Activated naive CD4-positive, alpha-beta T cell (primary cell): Measurements from ENCODE around the gene ICAM4.
A peak's percentile ranks its signal among the peaks of the same experiment; 100 is the strongest.

Experiments used
- DNase-seq, 4 experiments: peaks; one replicate each; lab custom pipeline; 2025; lab: John Stamatoyannopoulos, UW

ICAM4 gene

DNA sequence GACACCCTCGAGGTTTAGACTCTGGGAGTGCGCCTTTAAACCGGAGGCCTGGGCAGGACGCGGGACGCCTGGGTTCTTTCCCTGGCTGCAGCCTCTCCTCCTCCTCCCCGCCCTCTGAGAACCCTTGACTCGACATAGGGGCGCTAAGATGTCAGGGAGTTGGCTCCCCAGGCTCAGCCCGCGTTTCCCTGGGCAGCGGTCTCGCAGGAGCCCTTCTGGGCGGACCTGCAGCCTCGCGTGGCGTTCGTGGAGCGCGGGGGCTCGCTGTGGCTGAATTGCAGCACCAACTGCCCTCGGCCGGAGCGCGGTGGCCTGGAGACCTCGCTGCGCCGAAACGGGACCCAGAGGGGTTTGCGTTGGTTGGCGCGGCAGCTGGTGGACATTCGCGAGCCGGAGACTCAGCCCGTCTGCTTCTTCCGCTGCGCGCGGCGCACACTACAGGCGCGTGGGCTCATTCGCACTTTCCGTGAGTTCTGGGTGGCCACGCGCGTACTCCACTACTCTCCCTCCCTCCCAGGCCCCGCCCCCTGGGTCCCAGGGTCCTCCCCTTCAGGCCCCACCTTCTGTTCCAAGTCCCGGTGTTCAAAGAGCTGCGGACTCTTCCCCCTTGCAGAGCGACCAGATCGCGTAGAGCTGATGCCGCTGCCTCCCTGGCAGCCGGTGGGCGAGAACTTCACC lies 4.3 kb downstream of the ICAM4 start:
- peak in 2 of 4 experiments; percentile 12 to 28 for DNase-seq

DNA sequence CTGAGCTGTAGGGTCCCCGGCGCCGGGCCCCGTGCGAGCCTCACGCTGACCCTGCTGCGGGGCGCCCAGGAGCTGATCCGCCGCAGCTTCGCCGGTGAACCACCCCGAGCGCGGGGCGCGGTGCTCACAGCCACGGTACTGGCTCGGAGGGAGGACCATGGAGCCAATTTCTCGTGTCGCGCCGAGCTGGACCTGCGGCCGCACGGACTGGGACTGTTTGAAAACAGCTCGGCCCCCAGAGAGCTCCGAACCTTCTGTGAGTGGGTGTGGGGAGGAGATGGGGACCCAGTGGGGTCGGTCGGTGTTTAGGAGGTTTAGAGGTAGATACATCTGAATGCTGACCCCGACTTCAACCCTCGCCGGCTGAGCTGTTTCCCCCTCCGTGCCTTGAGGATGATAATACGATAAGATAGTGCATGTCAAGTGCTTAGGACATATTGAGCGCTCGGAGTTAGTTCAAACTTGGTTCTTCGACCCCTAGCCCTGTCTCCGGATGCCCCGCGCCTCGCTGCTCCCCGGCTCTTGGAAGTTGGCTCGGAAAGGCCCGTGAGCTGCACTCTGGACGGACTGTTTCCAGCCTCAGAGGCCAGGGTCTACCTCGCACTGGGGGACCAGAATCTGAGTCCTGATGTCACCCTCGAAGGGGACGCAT lies 4.9 kb downstream of the ICAM4 start:
- no peak for DNase-seq

DNA sequence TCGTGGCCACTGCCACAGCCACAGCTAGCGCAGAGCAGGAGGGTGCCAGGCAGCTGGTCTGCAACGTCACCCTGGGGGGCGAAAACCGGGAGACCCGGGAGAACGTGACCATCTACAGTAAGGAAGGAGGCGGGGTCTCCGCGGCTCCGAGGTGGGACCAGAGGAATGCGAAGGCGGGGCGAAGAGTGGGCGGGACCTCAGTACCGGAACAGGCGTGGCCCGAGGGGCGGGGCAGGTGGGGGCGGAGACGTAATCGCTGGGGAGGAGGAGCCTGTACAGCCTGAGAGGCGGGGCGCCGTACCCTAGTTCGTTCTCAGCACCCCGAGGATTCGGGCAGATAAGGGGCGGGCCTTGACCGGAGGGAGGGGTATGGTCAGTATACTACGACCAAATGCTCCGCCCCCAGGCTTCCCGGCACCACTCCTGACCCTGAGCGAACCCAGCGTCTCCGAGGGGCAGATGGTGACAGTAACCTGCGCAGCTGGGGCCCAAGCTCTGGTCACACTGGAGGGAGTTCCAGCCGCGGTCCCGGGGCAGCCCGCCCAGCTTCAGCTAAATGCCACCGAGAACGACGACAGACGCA lies 5.5 kb downstream of the ICAM4 start:
- peak; percentile 23 to 55 (median 36) for DNase-seq

DNA sequence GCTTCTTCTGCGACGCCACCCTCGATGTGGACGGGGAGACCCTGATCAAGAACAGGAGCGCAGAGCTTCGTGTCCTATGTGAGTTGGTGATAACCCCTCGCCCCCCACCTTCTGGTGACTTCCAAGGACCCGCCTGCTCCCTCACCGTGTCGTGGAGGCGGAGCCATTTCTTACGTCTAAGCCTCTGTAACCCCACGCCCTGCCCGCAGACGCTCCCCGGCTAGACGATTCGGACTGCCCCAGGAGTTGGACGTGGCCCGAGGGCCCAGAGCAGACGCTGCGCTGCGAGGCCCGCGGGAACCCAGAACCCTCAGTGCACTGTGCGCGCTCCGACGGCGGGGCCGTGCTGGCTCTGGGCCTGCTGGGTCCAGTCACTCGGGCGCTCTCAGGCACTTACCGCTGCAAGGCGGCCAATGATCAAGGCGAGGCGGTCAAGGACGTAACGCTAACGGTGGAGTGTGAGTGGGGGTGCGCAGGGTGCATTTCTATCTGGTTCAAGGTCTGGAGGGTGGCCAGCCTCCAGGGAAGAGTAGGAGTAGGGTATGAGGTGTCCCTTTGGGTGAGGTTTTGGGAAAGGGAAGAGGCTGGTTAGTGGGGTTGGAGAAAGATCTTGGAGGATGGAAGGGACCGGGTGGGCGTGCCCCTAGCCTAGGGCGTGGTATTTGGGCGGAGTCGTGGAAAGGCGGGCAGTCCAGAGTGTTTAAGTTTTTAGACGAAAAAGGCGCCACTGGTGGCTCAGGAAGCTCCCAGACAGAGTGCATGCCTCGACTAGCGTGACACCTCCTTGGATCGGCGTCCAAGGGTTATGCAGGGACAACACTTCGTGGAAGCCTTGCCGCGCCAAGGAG lies 6.3 kb downstream of the ICAM4 start:
- DNase-seq: no peak

DNA sequence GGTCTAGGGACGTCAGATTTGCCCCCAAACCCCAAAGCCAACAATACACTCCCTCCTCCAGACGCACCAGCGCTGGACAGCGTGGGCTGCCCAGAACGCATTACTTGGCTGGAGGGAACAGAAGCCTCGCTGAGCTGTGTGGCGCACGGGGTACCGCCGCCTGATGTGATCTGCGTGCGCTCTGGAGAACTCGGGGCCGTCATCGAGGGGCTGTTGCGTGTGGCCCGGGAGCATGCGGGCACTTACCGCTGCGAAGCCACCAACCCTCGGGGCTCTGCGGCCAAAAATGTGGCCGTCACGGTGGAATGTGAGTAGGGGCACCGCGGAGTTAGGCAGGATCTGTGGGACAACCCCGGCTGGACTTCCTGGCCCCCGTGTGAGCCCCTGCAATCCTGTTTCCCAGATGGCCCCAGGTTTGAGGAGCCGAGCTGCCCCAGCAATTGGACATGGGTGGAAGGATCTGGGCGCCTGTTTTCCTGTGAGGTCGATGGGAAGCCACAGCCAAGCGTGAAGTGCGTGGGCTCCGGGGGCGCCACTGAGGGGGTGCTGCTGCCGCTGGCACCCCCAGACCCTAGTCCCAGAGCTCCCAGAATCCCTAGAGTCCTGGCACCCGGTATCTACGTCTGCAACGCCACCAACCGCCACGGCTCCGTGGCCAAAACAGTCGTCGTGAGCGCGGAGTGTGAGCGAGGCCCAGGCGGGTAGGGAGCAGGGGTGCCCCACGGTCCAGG lies 7.0 kb downstream of the ICAM4 start:
- no peak for DNase-seq

DNA sequence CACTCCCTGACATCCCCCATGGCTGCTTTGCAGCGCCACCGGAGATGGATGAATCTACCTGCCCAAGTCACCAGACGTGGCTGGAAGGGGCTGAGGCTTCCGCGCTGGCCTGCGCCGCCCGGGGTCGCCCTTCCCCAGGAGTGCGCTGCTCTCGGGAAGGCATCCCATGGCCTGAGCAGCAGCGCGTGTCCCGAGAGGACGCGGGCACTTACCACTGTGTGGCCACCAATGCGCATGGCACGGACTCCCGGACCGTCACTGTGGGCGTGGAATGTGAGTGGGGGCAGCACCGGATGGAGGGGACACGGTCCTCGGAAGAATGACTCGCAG lies 7.6 kb downstream of the ICAM4 start:
- DNase-seq: no peak

DNA sequence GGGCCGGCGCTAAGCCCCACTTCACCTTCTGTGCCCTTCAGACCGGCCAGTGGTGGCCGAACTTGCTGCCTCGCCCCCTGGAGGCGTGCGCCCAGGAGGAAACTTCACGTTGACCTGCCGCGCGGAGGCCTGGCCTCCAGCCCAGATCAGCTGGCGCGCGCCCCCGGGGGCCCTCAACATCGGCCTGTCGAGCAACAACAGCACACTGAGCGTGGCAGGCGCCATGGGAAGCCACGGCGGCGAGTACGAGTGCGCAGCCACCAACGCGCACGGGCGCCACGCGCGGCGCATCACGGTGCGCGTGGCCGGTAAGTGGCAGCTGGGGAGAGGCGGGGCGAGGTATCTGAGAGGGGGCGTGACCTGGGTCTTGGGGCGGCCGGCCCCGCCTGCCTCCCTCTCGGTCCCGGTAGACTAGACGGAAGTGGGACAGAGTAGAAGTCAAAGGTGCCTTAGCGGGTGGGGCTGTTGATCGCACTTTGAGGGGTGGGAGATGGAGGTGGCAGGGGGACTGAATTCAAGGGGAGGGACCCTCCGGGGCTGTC lies 8.6 kb downstream of the ICAM4 start:
- DNase-seq: peak in 2 of 4 experiments; percentile 43 to 58

DNA sequence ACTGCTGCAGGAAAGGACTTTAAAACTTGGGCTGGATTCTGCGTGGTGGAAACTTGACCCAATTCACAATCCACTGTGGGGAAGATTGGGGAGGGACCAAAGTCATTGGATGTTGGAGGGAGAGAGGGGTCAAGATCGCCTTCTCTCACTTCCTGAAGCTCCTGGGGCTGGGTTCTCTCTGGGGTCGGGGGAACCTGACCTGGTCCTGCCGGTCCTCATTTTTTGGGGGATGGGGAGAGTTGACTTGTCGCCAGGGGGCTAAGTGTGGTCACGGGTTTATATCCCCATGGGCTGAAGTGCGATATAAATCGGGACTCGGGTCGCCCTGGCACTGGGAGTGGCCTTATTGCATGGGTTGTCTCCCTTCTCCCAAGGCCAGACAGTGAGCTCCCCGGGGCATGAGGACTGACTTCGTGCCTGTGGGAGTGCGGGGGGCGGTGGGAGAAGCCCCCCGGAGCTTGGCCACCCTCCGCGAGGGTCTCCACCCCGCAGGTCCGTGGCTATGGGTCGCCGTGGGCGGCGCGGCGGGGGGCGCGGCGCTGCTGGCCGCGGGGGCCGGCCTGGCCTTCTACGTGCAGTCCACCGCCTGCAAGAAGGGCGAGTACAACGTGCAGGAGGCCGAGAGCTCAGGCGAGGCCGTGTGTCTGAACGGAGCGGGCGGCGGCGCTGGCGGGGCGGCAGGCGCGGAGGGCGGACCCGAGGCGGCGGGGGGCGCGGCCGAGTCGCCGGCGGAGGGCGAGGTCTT lies 9.3 kb downstream of the ICAM4 start:
- DNase-seq: no peak

DNA sequence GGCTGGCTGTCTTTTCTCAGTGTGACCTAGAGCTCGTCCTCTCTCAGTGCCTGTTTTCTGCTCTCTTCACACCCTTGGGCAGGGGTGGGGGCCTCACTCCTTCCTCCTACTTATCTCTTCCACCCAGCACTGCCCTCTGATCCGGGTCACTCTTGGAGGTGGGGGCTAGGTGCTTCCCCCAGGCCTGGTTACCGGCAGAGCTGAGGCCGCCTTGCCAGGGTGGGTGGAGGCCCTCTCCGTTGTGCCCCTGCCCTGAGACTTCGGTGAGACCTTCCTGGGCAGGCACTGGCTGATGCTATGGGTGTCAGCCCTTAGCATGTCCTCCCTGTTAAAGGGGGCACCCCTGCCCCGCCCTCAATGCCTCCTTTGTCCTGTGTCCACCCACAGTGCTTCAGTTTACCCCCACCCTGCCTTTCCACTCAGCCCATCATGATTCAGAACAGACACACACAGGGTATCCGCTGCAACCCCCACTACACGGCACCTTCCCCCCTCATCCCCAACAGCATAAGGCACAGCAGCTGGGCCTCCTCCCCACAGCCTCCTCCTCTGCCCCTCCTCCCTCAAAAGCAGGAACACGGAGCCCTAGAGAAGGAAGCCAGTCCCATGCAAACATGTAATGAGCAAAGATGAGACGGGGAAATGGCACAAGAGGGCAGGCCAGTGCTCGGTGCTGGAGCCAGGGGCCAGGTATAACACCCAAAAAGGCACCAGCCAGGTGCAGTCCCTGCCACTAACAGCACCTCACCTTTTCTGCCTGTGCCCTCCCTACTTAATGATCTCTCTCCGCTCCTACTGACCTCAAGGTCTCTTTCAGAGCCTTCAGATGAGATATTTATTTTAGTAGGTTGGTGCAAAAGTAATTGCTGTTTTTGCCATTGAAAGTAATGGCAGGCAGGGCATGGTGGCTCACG lies 13.0 kb downstream of the ICAM4 start:
- DNase-seq: no peak

DNA sequence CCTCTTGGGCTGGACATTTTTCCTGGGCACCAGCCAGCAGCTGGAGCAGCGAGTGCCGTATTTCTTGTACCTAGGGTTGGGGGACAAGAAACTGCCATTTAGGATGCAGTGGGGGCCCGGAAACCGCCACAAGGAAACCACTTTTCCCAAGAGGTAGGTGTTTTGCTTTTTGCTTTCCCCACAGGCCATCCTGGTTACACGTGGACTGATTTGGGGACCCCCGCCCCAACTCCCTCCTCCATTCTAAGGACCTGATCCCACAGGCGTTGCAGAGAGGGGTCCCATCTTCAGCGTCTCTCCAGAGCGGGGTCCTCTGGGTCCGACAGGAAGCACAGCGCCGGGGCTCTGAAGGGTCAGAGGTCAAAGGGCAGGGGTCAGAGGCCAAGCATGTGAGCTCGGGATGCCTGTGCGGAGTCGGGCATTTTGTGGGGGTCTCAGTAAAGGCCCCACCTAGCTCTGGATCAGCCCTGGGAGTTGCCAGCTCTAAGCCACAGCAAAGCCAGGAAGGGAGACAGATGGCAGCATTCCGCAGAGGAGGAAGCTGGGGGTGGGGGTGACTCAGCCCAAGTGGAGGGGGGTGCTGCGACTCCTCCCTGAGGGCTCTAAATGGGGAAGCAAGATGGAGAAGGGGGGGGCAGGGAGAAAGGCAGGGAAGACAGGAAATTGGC lies 18.5 kb downstream of the ICAM4 start:
- no peak for DNase-seq

DNA sequence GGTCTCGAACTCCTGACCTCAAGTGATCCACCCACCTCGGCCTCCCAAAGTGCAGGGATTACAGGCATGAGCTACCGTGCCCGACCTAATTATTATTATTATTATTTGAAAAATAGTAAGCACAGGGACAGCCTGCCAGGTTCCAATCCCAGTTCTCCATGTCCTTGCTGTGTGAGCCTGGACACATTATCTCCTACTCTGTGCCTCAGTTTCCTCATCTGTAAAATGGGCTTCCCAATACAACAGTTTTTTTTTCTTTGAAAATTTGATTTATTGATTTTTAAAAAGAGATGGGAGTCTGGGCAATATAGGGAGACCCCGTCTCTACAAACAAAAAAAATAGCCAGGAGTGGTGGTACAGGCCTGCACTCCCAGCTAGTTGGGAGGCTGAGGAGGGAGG lies 19.6 kb downstream of the ICAM4 start:
- DNase-seq: no peak

DNA sequence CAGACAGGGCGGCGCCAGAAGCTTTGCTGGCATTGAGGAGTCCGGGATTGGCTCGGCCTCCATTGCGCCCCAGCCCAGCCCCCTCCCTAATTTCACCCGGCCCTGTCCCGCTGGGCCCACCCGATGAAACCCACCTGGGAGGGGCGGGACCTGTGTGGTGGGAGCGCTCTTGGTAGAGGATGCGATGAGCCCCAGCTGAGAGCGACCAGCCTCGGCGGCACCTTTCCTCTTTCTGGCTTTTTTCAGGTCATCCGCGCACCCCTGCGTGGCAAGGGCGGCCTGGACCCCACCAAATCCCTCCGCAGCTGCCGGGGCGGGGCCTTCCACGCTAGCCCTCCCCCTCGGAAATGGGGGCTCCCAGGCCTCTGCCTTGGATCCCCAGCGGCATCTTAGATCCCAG lies 22.7 kb downstream of the ICAM4 start, which contains the start of gene ZGLP1:
Gene ZGLP1, minus strand, starts transcription at position 393 of the 400 bp plus-strand sequence.
- DNase-seq: no peak

DNA sequence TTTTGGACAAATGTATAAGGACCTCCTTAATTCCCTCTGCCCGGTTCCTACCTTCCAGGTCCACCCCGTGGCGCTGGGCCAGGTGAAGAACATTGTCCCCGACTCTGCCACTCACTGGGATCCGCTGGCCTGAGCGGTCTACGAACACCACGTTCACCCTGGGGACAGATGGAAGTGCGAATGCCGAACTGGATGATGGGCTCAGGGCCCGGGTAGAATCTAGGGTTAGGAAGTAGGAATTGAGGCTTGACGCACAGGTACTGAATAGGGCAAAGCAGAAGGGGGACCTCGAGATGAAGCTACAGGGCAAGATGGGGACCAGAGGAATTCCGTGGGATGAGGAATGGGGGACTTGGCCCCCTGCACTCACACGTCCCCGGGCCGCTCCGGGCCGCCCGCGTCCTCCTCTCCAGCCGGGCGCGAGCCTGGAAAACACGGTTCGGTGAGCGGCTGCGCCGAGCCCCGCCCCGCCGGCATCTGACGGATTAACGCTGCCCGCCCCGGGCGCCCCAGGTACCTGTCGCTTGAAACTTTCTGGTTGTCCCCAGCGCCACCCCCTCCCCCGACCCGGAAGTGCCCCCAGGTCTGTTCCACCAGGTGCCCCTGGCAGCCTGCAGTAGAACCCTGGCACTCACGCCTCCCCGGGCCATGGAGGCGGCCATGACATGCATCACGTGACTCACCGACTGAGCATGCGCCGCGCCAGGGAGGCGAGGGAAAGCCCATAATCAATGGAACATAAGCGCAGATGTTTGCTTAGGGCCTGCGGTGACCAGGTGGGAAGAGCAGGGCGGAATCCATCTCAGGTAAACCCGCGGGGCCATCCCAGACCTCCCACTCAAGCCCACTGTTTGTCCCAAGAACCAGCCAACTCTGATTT lies 28.8 kb downstream of the ICAM4 start, which contains the start of gene FDX2:
Gene FDX2, minus strand, starts transcription at position 681 of the 880 bp plus-strand sequence. Its CDS starts 19 bp downstream, at position 662.
- DNase-seq: peak; percentile 75 to 88 (median 84)

DNA sequence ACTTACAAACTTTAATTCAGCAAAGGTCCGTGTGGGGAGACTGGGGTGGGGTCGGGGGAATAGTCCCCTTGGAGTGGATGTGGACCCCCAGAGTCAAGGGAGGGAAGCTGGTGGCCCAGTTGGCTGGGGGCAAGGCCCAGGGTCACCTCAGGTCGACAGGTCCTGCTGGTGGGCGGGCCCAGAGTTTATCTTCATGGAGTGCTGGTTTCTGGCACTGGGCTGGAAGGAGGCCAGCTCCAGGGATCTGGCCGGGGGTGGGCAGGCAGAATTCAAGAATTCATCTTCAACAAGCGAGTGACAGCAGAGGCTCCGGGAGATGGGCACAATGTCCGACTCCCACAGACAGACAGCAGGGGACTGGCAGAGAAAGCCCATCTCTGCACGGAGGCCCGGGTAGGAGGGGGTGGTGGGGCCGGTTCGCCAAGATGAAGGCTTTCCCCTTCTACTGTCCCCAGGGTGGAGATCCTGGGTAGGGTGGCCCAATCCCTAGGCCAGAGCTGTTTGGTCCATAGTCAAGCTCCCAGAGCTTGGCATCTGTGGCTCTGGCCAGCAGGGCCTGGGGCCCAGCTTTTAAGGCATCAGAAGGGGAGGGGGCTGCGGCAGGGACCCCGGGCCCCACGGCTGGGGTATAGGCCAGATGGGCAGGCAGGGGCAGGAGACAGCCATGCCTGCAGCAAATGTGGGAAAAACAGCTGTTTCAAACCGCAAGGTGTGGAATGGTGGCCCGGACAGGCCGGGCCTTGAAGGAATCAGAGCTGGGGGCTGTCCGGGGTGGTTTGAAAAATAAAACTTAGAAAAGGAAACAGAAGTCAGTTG lies 29.7 kb downstream of the ICAM4 start:
- no peak for DNase-seq

DNA sequence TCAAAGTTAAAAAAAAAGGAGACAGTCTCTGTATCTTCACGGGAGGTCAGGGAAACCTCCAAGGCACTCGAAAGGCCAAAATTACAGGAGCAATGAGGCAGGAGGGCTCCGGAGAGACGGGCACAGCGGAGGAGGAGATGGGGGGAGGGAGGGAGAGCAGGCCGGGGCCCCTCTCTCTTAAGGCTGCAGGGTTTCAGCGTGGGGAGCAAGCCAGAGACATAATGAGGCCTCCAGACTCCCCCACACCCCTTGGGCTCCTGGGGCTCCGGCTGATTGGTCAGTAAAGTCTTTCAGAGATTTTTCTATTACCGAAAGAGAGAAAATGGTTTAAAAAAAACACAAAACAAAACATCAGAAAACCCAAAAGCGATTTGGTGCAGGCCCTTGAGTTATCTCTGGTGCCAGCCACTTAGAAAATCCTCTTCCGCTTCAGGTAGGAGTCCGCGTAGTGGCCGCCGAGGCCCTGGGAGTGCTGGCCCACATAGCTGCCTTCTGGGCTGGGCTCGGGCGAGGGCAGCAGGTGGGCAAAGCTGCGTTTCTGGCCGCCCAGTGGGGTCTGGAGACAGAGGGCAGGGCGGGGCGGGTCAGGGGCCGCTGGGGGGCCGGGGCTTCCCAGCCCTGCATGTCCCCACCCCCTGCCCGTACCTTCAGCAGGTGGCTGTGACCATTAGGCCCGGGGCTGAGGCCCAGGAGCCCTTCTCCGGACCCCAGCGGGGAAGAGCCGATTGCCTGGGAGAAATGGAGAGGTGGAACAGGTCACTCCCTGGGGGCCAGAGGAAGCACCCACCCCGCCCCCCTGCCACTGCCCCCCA lies 30.5 kb downstream of the ICAM4 start:
- DNase-seq: no peak

DNA sequence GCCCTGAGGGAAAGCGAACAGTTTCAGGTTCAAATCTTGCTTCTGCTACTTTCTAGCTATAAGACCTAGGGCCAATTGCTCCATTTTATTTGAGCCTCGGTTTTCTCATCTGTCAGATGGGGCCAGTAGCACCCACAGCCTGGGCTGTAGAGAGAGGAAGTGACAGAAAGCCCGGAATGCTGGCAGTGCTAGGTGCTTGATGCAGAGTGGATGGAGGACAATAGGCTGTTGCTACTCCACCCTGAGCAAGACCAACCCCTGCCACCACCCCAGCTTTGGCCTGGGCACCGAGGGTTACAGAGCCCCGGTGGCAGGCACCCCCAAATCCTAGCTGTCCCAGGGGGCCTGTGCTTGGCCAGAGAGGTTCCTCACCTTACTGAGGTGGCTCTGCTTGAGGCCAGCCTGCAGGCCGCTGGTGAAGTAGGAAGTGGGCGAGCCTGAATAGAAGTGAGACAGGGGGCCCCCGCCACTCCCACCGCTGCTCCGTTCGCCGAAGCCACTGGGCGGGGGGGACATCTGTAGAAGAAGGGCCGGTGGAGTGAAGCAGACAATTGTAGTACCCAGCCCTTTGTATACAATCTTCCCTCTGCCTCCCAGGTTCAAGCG lies 31.2 kb downstream of the ICAM4 start:
- no peak for DNase-seq
